HL-60 (cell line): ENCODE measurements around the gene SOCS7.

ENCODE experiments used
- DNase-seq, 2 experiments: peaks; one replicate each; pipeline ENCODE4 v3.0.0-alpha.2; 2010 to 2020; ENCODE audit warnings: low read depth in 1 of 2, low spot score in 1 of 2
- H3K27ac ChIP-seq: fragments of 250-450 bp; sonication (Bioruptor Pico); replicated peaks from 2 replicates; pipeline ENCODE4 v1.5.1; 2020; ENCODE audit warnings: mild to moderate bottlenecking, moderate library complexity
- H3K27me3 ChIP-seq: fragments of 250-450 bp; sonication (Bioruptor Pico); 2 replicates; pipeline ENCODE4 v1.5.1; 2021; ENCODE audit warnings: mild to moderate bottlenecking, moderate library complexity; ENCODE audit not compliant: insufficient read depth, poor library complexity, severe bottlenecking
- H3K4me3 ChIP-seq: replicated peaks from 2 replicates; pipeline ENCODE4 v1.5.1; 2011; ENCODE audit warnings: mild to moderate bottlenecking, control low read depth, low read length; ENCODE audit not compliant: insufficient read depth
- GABPA ChIP-seq: IDR thresholded peaks from 2 replicates; pipeline ENCODE4 v1.6.1; 2012; ENCODE audit warnings: low read depth
- POLR2AphosphoS5 ChIP-seq: IDR thresholded peaks from 2 replicates; pipeline ENCODE4 v1.6.1; 2012; ENCODE audit warnings: low read depth
- REST ChIP-seq: IDR thresholded peaks from 2 replicates; pipeline ENCODE4 v1.6.1; 2012; ENCODE audit warnings: low read depth; ENCODE audit not compliant: insufficient replicate concordance
- SPI1 ChIP-seq: IDR thresholded peaks from 2 replicates; pipeline ENCODE4 v1.6.1; 2012; ENCODE audit warnings: low read depth, mild to moderate bottlenecking, borderline replicate concordance
- TF ChIP-seq, protein P1 (sequence below): IDR thresholded peaks from one replicate; pipeline ENCODE4 v1.5.1; 2011; ENCODE audit warnings: low read length, control low read depth, inconsistent platforms; ENCODE audit not compliant: insufficient read depth

SOCS7 gene

DNA sequence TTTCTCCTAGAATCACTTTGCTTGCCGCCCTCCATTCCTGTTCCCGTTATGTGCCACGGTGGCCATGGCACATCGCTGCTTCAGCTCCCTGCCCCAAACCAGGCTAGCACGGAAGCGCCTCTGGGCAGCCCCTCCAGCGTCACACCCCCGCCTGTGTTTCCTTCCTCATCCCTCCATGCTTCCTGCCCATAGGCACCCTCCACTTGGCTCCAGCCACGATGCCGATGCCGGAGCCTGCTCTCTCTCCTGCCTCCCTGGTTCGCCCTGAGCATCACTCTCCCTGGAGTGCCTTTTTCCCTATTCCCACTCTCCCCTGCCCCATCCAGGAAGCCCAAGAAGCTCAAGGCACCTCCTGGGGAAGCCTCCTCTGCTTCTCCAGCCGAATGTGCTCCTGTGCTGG lies 73.4 kb downstream of the SOCS7 start:
- Histone ChIP-seq H3K4me3 (no peak overlapping the region), H3K27ac (no peak overlapping the region), H3K27me3 (no peaks in the 10 kb centered on the region)
- no peak for TF ChIP-seq POLR2AphosphoS5
- no peak for TF ChIP-seq GABPA
- DNase-seq, result no peak

- DNase-seq, result no peak
- H3K27ac ChIP-seq, result no peak overlapping the region
These were observed 74.1 kb downstream of the SOCS7 start for GRCh38 chr17:38425744-38426143.

GRCh38 chr17:38426441-38426840 lies 74.8 kb downstream of the SOCS7 start:
- no peak overlapping the region for H3K27ac ChIP-seq
- DNase-seq, result no peak

More at GRCh38 chr17:38425744-38426143, 74.1 kb downstream of the SOCS7 start:
- no peak overlapping the region for H3K4me3 ChIP-seq
- H3K27me3 ChIP-seq, result no peaks in the 10 kb centered on the region
- TF ChIP-seq SPI1 (no peak), REST (no peak), GABPA (no peak), POLR2AphosphoS5 (no peak)
- TF ChIP-seq, protein P1, sequence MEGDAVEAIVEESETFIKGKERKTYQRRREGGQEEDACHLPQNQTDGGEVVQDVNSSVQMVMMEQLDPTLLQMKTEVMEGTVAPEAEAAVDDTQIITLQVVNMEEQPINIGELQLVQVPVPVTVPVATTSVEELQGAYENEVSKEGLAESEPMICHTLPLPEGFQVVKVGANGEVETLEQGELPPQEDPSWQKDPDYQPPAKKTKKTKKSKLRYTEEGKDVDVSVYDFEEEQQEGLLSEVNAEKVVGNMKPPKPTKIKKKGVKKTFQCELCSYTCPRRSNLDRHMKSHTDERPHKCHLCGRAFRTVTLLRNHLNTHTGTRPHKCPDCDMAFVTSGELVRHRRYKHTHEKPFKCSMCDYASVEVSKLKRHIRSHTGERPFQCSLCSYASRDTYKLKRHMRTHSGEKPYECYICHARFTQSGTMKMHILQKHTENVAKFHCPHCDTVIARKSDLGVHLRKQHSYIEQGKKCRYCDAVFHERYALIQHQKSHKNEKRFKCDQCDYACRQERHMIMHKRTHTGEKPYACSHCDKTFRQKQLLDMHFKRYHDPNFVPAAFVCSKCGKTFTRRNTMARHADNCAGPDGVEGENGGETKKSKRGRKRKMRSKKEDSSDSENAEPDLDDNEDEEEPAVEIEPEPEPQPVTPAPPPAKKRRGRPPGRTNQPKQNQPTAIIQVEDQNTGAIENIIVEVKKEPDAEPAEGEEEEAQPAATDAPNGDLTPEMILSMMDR, result no peak

More at GRCh38 chr17:38426441-38426840, 74.8 kb downstream of the SOCS7 start:
- no peaks in the 10 kb centered on the region for H3K27me3 ChIP-seq
- no peak overlapping the region for H3K4me3 ChIP-seq
- TF ChIP-seq SPI1 (no peak), GABPA (no peak), REST (no peak), POLR2AphosphoS5 (no peak)
- TF ChIP-seq, protein P1, result no peak
